HG03354 (cell line): ENCODE data around the gene OR9G4.

Experiments used
- ATAC-seq: cut with Tn5 transposase; IDR thresholded peaks from one replicate; pipeline ENCODE4 v1.9.1; 2021; ENCODE audit warnings: mild to moderate bottlenecking; ENCODE audit not compliant: unreplicated experiment, poor library complexity, severe bottlenecking

The OR9G4 gene

GRCh38 chr11:56748597-56748996, at the start of gene OR9G4:
TSS of gene OR9G4 (minus strand) at chr11:56748697. CDS start at chr11:56743766, 4,931 bp downstream.
- no peak for ATAC-seq

GRCh38 chr11:56783448-56784041, 35.0 kb upstream of the OR9G4 start:
- ATAC-seq = peak; percentile 63

GRCh38 chr11:56782167-56782847, 33.8 kb upstream of the OR9G4 start:
- peak; percentile 77 for ATAC-seq

GRCh38 chr11:56776809-56777208, 28.3 kb upstream of the OR9G4 start:
- no peak for ATAC-seq

- no peak for ATAC-seq
Observed at GRCh38 chr11:56764976-56765375, 16.5 kb upstream of the OR9G4 start.

GRCh38 chr11:56751480-56751879, 3.0 kb upstream of the OR9G4 start:
- ATAC-seq = no peak

- no peak for ATAC-seq
Observed at GRCh38 chr11:56750190-56750589, 1.7 kb upstream of the OR9G4 start.

- ATAC-seq = no peak
Observed at GRCh38 chr11:56740886-56741285, 7.6 kb downstream of the OR9G4 start.

- no peak for ATAC-seq
Observed at GRCh38 chr11:56740107-56740506, 8.4 kb downstream of the OR9G4 start.

- ATAC-seq = no peak
Observed at GRCh38 chr11:56720513-56720912, 28.0 kb downstream of the OR9G4 start.

- ATAC-seq = no peak
Observed at GRCh38 chr11:56716379-56716854, 32.1 kb downstream of the OR9G4 start.

- ATAC-seq = no peak
Observed at GRCh38 chr11:56714206-56714605, 34.3 kb downstream of the OR9G4 start.

GRCh38 chr11:56706486-56706885, 42.0 kb downstream of the OR9G4 start:
- ATAC-seq = no peak

- ATAC-seq = no peak
Observed at GRCh38 chr11:56705784-56706396, 42.6 kb downstream of the OR9G4 start.

- no peak for ATAC-seq
Observed at GRCh38 chr11:56700914-56701485, 47.5 kb downstream of the OR9G4 start.

- no peak for ATAC-seq
Observed at GRCh38 chr11:56700242-56700913, 48.1 kb downstream of the OR9G4 start.

- no peak for ATAC-seq
Observed at GRCh38 chr11:56698795-56699194, 49.7 kb downstream of the OR9G4 start, which contains the start of gene OR9G1. TSS of gene OR9G1 (plus strand) at chr11:56699095. CDS start at chr11:56700388, 1,293 bp downstream.

- ATAC-seq = no peak
Observed at GRCh38 chr11:56693428-56693827, 55.1 kb downstream of the OR9G4 start.
